GM12878 (cell line): ENCODE results near the gene PTCRA. TPM values are rescaled to one million over a fixed set of nuclear protein-coding genes. Genes with fewer than 3 reads are reported as not detected.

ENCODE experiments used
- ATAC-seq: fragments of 200-7000 bp; cut with Tn5 transposase; 3 replicates; pipeline ENCODE4 v1.9.1; 2020; ENCODE audit warnings: mild to moderate bottlenecking, moderate library complexity
- BruUV-seq: library from RNA; stranded (reverse); fragments of 400-500 nt; replicated peaks from 2 replicates; lab custom pipeline; 2021; lab: Mats Ljungman, UMichigan
- CTCF ChIA-PET: fragments of 300-600 bp; sonication (Branson Sonifier 250); formaldehyde crosslinking; extraction: SDS; loops from one replicate; lab custom pipeline; 2021; ENCODE audit warnings: inconsistent platforms; lab: Yijun Ruan, JAX
- POLR2A ChIA-PET: fragments of 350-600 bp; formaldehyde crosslinking; extraction: SDS; loops from one replicate; lab custom pipeline; 2021; ENCODE audit warnings: inconsistent platforms; lab: Charles Lee
- RAD21 ChIA-PET: fragments of 300-600 bp; sonication (Branson Sonifier 250); formaldehyde crosslinking; loops from one replicate; lab custom pipeline; 2023; ENCODE audit warnings: antibody characterized with exemption; ENCODE audit not compliant: unreplicated experiment; lab: Charles Lee
- SMC1A ChIA-PET: fragments of 300-600 bp; sonication (Branson Sonifier 250); formaldehyde crosslinking; loops from one replicate; lab custom pipeline; 2023; ENCODE audit not compliant: unreplicated experiment, uncharacterized antibody; lab: Charles Lee
- DNase-seq: peaks from one replicate; pipeline ENCODE4 v3.0.0-alpha.2; 2011; ENCODE audit warnings: low read depth, low spot score
- FAIRE-seq: peaks from 3 replicates; lab custom pipeline; 2011; peaks lifted over from hg19 to GRCh38; lab: Jason Lieb, UNC
- H2AFZ ChIP-seq: 2 replicates; pipeline ENCODE4 v1.6.0; 2011; ENCODE audit warnings: low read depth, low read length, control low read depth; ENCODE audit not compliant: control insufficient read depth
- H3K27ac ChIP-seq: 2 replicates; pipeline ENCODE4 v1.5.1; 2011; ENCODE audit warnings: control low read depth; ENCODE audit not compliant: control insufficient read depth, insufficient read depth
- H3K27me3 ChIP-seq, 2 experiments: replicated peaks in 1 of 2; 2 replicates each; pipeline versions ENCODE4 v1.6.0 to v1.6.1; 2011; ENCODE audit warnings: low read length in 1 of 2; ENCODE audit not compliant: control insufficient read depth in 2 of 2, insufficient read depth in 2 of 2
- H3K36me3 ChIP-seq, 2 experiments: 2 replicates each; pipeline ENCODE4 v1.5.1; 2011; ENCODE audit warnings: low read length in 1 of 2; ENCODE audit not compliant: control insufficient read depth in 2 of 2, insufficient read depth in 2 of 2
- H3K4me1 ChIP-seq: 2 replicates; pipeline ENCODE4 v1.6.1; 2011; ENCODE audit warnings: mild to moderate bottlenecking, low read length, moderate library complexity, mixed read lengths; ENCODE audit not compliant: control insufficient read depth, insufficient read depth
- H3K4me2 ChIP-seq: 2 replicates; pipeline ENCODE4 v1.6.0; 2011; ENCODE audit warnings: control low read depth; ENCODE audit not compliant: control insufficient read depth, insufficient read depth
- H3K4me3 ChIP-seq: fragments of 200-600 bp; sonication (generic); 2 replicates; pipeline ENCODE4 v1.5.1; 2016
- H3K79me2 ChIP-seq: 2 replicates; pipeline ENCODE4 v1.6.0; 2011; ENCODE audit warnings: low read length; ENCODE audit not compliant: control insufficient read depth, insufficient read depth
- H3K9ac ChIP-seq: 2 replicates; pipeline ENCODE4 v1.8.0; 2011; ENCODE audit warnings: low read length, control low read depth, mixed read lengths; ENCODE audit not compliant: control insufficient read depth, insufficient read depth
- H3K9me3 ChIP-seq: replicated peaks from 3 replicates; pipeline ENCODE4 v1.5.1; 2011; ENCODE audit warnings: mild to moderate bottlenecking, low read length; ENCODE audit not compliant: control insufficient read depth, insufficient read depth
- H4K20me1 ChIP-seq: 2 replicates; pipeline ENCODE4 v1.6.0; 2011; ENCODE audit not compliant: control insufficient read depth, insufficient read depth
- BACH1 ChIP-seq: fragments of 450-650 bp; IDR thresholded peaks from 2 replicates; pipeline ENCODE4 v1.6.1; 2017; ENCODE audit warnings: mild to moderate bottlenecking, borderline replicate concordance
- BRCA1 ChIP-seq: IDR thresholded peaks from 2 replicates; pipeline ENCODE4 v1.6.1; 2011; ENCODE audit warnings: low read depth, low read length, improper control_type of control experiment
- HDAC2 ChIP-seq: fragments of 200-600 bp; sonication (generic); IDR thresholded peaks from 2 replicates; pipeline ENCODE4 v1.6.1; 2017
- IKZF1 ChIP-seq: fragments of 450-650 bp; conservative IDR thresholded peaks from 2 replicates; pipeline ENCODE4 v1.6.1; 2017; ENCODE audit warnings: antibody characterized with exemption, mild to moderate bottlenecking
- MXI1 ChIP-seq: fragments of 150-350 bp; IDR thresholded peaks from 2 replicates; pipeline ENCODE4 v1.6.1; 2011; ENCODE audit warnings: low read depth, mild to moderate bottlenecking, inconsistent platforms, low read length, improper control_type of control experiment
- POLR2A ChIP-seq: IDR thresholded peaks from 2 replicates; pipeline ENCODE4 v1.6.1; 2011; ENCODE audit warnings: low read depth, mild to moderate bottlenecking, low read length
- RFX5 ChIP-seq: IDR thresholded peaks from 2 replicates; pipeline ENCODE4 v1.6.1; 2011; ENCODE audit warnings: low read depth, low read length, improper control_type of control experiment
- SMAD1 ChIP-seq: fragments of 450-650 bp; IDR thresholded peaks from 2 replicates; pipeline ENCODE4 v1.6.1; 2018; ENCODE audit warnings: mild to moderate bottlenecking, low read depth; ENCODE audit not compliant: partially characterized antibody
- WGBS: methylation state at CpG from one replicate; pipeline ENCODE4 v1.1.6; 2016; ENCODE audit warnings: low lambda C conversion rate; ENCODE audit not compliant: insufficient replicate concordance, insufficient coverage; ENCODE audit errors: missing lambda C conversion rate; 5-methylcytosine and 5-hydroxymethylcytosine counted together
- in situ Hi-C: fragments of 300-500 bp; cut with MboI; formaldehyde crosslinking; loops from 9 replicates; pipeline ENCODE4 v1.14.3; 2018; ENCODE audit warnings: mixed read lengths
- intact Hi-C: fragments of 100-400 bp; cut with micrococcal nuclease; formaldehyde crosslinking; loops from one replicate; pipeline ENCODE4 v1.14.2; 2022; ENCODE audit not compliant: unreplicated experiment
- polyA plus RNA-seq, 11 experiments: library from polyadenylated mRNA; depleted of rRNA in 4 of 11; unstranded in 6 of 11; stranded (reverse) in 5 of 11; fragments of >200 nt; fragmentation: Nextera tagmentation in 4 of 11; fragmentation: Illumina TruSeq in 1 of 11; extraction: Ambion mirVana in 4 of 11; extraction: Trizol in 1 of 11; gene quantifications; 1 replicate in 1 of 11; 2 replicates in 10 of 11; pipeline versions ENCODE4 v1.2.1 to v1.2.3, GENCODE V29; 2011 to 2016; ENCODE audit warnings: inconsistent platforms in 2 of 11, missing spikeins in 2 of 11, low read depth in 1 of 11
- total RNA-seq, 4 experiments: library from RNA; depleted of rRNA in 3 of 4; stranded (reverse); fragments of >200 nt in 3 of 4; fragmentation: Illumina TruSeq in 1 of 4; extraction: Trizol in 1 of 4; gene quantifications; 2 replicates each; pipeline versions ENCODE4 v1.2.1 to v1.2.3, GENCODE V29; 2013 to 2021
- TF ChIP-seq, protein P1 (sequence below): fragments of 450-650 bp; IDR thresholded peaks from 2 replicates; pipeline ENCODE4 v1.6.1; 2017; ENCODE audit warnings: mild to moderate bottlenecking

Gene PTCRA
- total and polyA plus RNA-seq, 10 of the 15 experiments (the other 5 are each of a cell fraction or from before 2014, with no cell fraction given) = 0.10 to 1.1 (median 0.19) TPM; not detected in 4

DNA sequence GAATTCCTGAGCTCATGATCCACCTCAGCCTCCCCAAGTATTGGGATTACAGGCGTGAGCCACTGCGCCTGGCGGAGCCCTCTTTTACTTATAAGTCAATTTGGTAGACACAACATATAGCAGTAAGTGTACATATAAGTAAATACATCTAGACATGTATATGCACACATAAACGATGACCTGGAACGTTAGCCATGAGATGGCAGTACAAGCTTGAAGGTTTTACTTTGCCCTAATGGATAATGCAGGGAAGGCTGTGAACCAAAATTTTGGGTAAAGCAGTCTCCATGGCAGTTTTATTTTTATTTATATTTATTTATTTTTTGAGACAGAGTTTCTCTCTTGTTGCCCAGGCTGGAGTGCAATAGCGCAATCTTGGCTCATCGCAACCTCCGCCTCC is 42.3 kb downstream of the PTCRA start:
- no peaks in the 10 kb centered on the region for H3K9me3 ChIP-seq
- ChIA-PET RAD21 (no interaction called here), SMC1A (no interaction called here), CTCF (interaction anchor here (1.4 to 1.5 kb wide), 2 partner anchors 45 to 185 kb away, joined by 5 to 8 read pairs; no protein-coding TSS in a partner anchor), POLR2A (no interaction called here)
- no peak overlapping the region for H3K4me3 ChIP-seq
- BruUV-seq = no TSS peak
- H3K9ac ChIP-seq = no peak overlapping the region
- H4K20me1 ChIP-seq = no peaks in the 10 kb centered on the region
- H3K4me2 ChIP-seq = no peak overlapping the region
- no peak overlapping the region for H3K27ac ChIP-seq
- in situ Hi-C loops = no loop called here
- no peaks in the 10 kb centered on the region for H3K79me2 ChIP-seq
- TF ChIP-seq, protein P1, sequence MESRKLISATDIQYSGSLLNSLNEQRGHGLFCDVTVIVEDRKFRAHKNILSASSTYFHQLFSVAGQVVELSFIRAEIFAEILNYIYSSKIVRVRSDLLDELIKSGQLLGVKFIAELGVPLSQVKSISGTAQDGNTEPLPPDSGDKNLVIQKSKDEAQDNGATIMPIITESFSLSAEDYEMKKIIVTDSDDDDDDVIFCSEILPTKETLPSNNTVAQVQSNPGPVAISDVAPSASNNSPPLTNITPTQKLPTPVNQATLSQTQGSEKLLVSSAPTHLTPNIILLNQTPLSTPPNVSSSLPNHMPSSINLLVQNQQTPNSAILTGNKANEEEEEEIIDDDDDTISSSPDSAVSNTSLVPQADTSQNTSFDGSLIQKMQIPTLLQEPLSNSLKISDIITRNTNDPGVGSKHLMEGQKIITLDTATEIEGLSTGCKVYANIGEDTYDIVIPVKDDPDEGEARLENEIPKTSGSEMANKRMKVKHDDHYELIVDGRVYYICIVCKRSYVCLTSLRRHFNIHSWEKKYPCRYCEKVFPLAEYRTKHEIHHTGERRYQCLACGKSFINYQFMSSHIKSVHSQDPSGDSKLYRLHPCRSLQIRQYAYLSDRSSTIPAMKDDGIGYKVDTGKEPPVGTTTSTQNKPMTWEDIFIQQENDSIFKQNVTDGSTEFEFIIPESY = no peak
- TF ChIP-seq HDAC2 = no peak
- TF ChIP-seq BRCA1 = no peak
- no peak for TF ChIP-seq SMAD1
- TF ChIP-seq RFX5 = no peak
- TF ChIP-seq POLR2A = no peak
- no peak for TF ChIP-seq MXI1
- no peak for TF ChIP-seq BACH1
- no peak for TF ChIP-seq IKZF1
- intact Hi-C loops = no loop called here
- ATAC-seq (no peak), FAIRE-seq (no peak), DNase-seq (no peak)
- H3K36me3 ChIP-seq = no peaks in the 10 kb centered on the region
- no peaks in the 10 kb centered on the region for H3K4me1 ChIP-seq
- H2AFZ ChIP-seq = no peak overlapping the region
- 94% methylated on average over 8 of the region's 8 CpGs for WGBS
- no peaks in the 10 kb centered on the region for H3K27me3 ChIP-seq
